H1 (cell line): ENCODE results near the gene AVP. TPM values are rescaled to one million over a fixed set of nuclear protein-coding genes. Genes with fewer than 3 reads are reported as not detected.

Experiments
- CTCF ChIA-PET: fragments of 300-600 bp; sonication (Branson Sonifier 250); formaldehyde crosslinking; loops from one replicate; lab custom pipeline; 2021; ENCODE audit not compliant: partially characterized antibody; lab: Charles Lee
- POLR2A ChIA-PET: fragments of 300-600 bp; sonication (Branson Sonifier 250); formaldehyde crosslinking; loops from one replicate; lab custom pipeline; 2021; ENCODE audit warnings: inconsistent platforms; ENCODE audit not compliant: partially characterized antibody; lab: Charles Lee
- DNase-seq, 2 experiments: peaks; one replicate each; pipeline versions ENCODE4 v3.0.0 to v3.0.0-alpha.2; 2010 to 2022; ENCODE audit warnings: low spot score in 2 of 2, low read depth in 1 of 2, mixed read lengths in 1 of 2
- FAIRE-seq: peaks from 2 replicates; lab custom pipeline; 2011; peaks lifted over from hg19 to GRCh38; lab: Jason Lieb, UNC
- H2AFZ ChIP-seq: 2 replicates; pipeline ENCODE4 v1.8.1; 2012; ENCODE audit warnings: low read length, inconsistent platforms
- H2AK5ac ChIP-seq: 2 replicates; pipeline ENCODE4 v1.6.1; 2013; ENCODE audit warnings: low read depth, low read length
- H2BK120ac ChIP-seq: replicated peaks from 2 replicates; pipeline ENCODE3; 2013; ENCODE audit warnings: low read depth, low read length, inconsistent platforms
- H2BK12ac ChIP-seq: 2 replicates; pipeline ENCODE4 v1.6.1; 2013; ENCODE audit warnings: low read depth, low read length
- H2BK15ac ChIP-seq: 2 replicates; pipeline ENCODE4 v1.6.1; 2013; ENCODE audit warnings: low read length
- H2BK20ac ChIP-seq: 2 replicates; pipeline ENCODE4 v1.6.1; 2013; ENCODE audit warnings: low read length
- H2BK5ac ChIP-seq: 2 replicates; pipeline ENCODE4 v1.6.1; 2013; ENCODE audit warnings: low read depth, low read length
- H3K14ac ChIP-seq: 2 replicates; pipeline ENCODE4 v1.6.1; 2013; ENCODE audit warnings: inconsistent platforms; ENCODE audit not compliant: insufficient read length
- H3K18ac ChIP-seq: 2 replicates; pipeline ENCODE4 v1.6.1; 2013; ENCODE audit warnings: low read length; ENCODE audit errors: extremely low read depth
- H3K23ac ChIP-seq: 2 replicates; pipeline ENCODE4 v1.6.1; 2013; ENCODE audit warnings: inconsistent platforms; ENCODE audit not compliant: insufficient read length
- H3K23me2 ChIP-seq: 2 replicates; pipeline ENCODE4 v1.6.1; 2013; ENCODE audit warnings: low read depth, low read length
- H3K27ac ChIP-seq: 2 replicates; pipeline ENCODE4 v1.6.1; 2011; ENCODE audit warnings: low read depth, low read length, inconsistent platforms
- H3K27me3 ChIP-seq, 4 experiments: replicated peaks in 1 of 4; 1 replicate in 1 of 4; 2 replicates in 3 of 4; pipeline versions ENCODE4 v1.6.1 to v1.8.1; 2011 to 2013; ENCODE audit warnings: low read length in 3 of 4, mild to moderate bottlenecking in 3 of 4, inconsistent platforms in 2 of 4, mixed read lengths in 2 of 4, moderate library complexity in 1 of 4; ENCODE audit not compliant: control insufficient read depth in 3 of 4, insufficient read depth in 3 of 4; ENCODE audit errors: extremely low read depth in 1 of 4
- H3K36me3 ChIP-seq, 4 experiments: 2 replicates each; pipeline versions ENCODE4 v1.6.1 to v1.8.1; 2011 to 2013; ENCODE audit warnings: mild to moderate bottlenecking in 4 of 4, low read length in 3 of 4, moderate library complexity in 2 of 4, control low read depth in 1 of 4, inconsistent platforms in 1 of 4; ENCODE audit not compliant: insufficient read depth in 4 of 4, control insufficient read depth in 2 of 4
- H3K4ac ChIP-seq: replicated peaks from 2 replicates; pipeline ENCODE3; 2013; ENCODE audit warnings: low read length, low read depth, mixed read lengths, inconsistent platforms; ENCODE audit not compliant: insufficient read length
- H3K4me1 ChIP-seq, 4 experiments: replicated peaks in 1 of 4; 1 replicate in 1 of 4; 2 replicates in 3 of 4; pipeline versions ENCODE4 v1.6.1 to v1.8.1; 2011 to 2013; ENCODE audit warnings: low read length in 3 of 4, inconsistent platforms in 2 of 4, mixed read lengths in 1 of 4; ENCODE audit not compliant: insufficient read depth in 4 of 4, control insufficient read depth in 3 of 4
- H3K4me2 ChIP-seq, 2 experiments: 2 replicates each; pipeline versions ENCODE4 v1.6.1 to v1.8.1; 2011 to 2013; ENCODE audit warnings: low read depth in 2 of 2, low read length in 2 of 2, control low read depth in 1 of 2, inconsistent platforms in 1 of 2, mild to moderate bottlenecking in 1 of 2; ENCODE audit not compliant: insufficient read depth in 1 of 2
- H3K4me3 ChIP-seq, 4 experiments: fragments of 200-600, 300-600 bp in 1 of 4; sonication (generic), shearing (Covaris generic), sonication (Bioruptor Twin) in 1 of 4; 2 replicates each; pipeline versions ENCODE4 v1.5.1 to v1.8.1; 2011 to 2016; ENCODE audit warnings: low read length in 4 of 4, low read depth in 3 of 4, control low read depth in 2 of 4, inconsistent platforms in 2 of 4, mild to moderate bottlenecking in 2 of 4, mixed read lengths in 1 of 4, moderate library complexity in 1 of 4; ENCODE audit not compliant: insufficient read depth in 2 of 4; ENCODE audit errors: extremely low read depth in 1 of 4
- H3K56ac ChIP-seq: replicated peaks from 2 replicates; pipeline ENCODE3; 2013; ENCODE audit warnings: low read depth, mild to moderate bottlenecking, mixed read lengths, low read length, inconsistent platforms; ENCODE audit not compliant: insufficient read length
- H3K79me1 ChIP-seq: 2 replicates; pipeline ENCODE4 v1.6.1; 2013; ENCODE audit warnings: low read depth, low read length, control low read depth
- H3K79me2 ChIP-seq, 2 experiments: 2 replicates each; pipeline versions ENCODE4 v1.6.1 to v1.8.1; 2012 to 2013; ENCODE audit warnings: low read length in 2 of 2, mild to moderate bottlenecking in 2 of 2, inconsistent platforms in 1 of 2; ENCODE audit not compliant: insufficient read depth in 2 of 2, control insufficient read depth in 1 of 2
- H3K9ac ChIP-seq, 4 experiments: replicated peaks in 1 of 4; 1 replicate in 1 of 4; 2 replicates in 3 of 4; pipeline versions ENCODE4 v1.6.1 to v1.8.1; 2011 to 2013; ENCODE audit warnings: low read depth in 3 of 4, low read length in 3 of 4, control low read depth in 2 of 4, mild to moderate bottlenecking in 2 of 4, moderate library complexity in 2 of 4, inconsistent platforms in 1 of 4; ENCODE audit errors: extremely low read depth in 1 of 4
- H3K9me3 ChIP-seq, 2 experiments: 2 replicates each; pipeline versions ENCODE4 v1.6.1 to v1.8.1; 2012 to 2013; ENCODE audit warnings: mild to moderate bottlenecking in 2 of 2, moderate library complexity in 2 of 2, control low read depth in 1 of 2, inconsistent platforms in 1 of 2, low read depth in 1 of 2, low read length in 1 of 2, mixed read lengths in 1 of 2; ENCODE audit not compliant: insufficient read depth in 2 of 2
- H4K20me1 ChIP-seq, 2 experiments: replicated peaks in 1 of 2; 2 replicates each; pipeline versions ENCODE3 to v1.8.1; 2011 to 2013; ENCODE audit warnings: inconsistent platforms in 2 of 2, low read length in 2 of 2, mild to moderate bottlenecking in 1 of 2; ENCODE audit not compliant: insufficient read depth in 2 of 2, control insufficient read depth in 1 of 2
- H4K5ac ChIP-seq: 2 replicates; pipeline ENCODE4 v1.6.1; 2013; ENCODE audit warnings: low read length, low read depth, mixed read lengths, inconsistent platforms; ENCODE audit not compliant: insufficient read length
- H4K8ac ChIP-seq: 2 replicates; pipeline ENCODE4 v1.8.0; 2013; ENCODE audit warnings: mild to moderate bottlenecking, moderate library complexity, low read length, inconsistent platforms; ENCODE audit not compliant: insufficient read depth; ENCODE audit errors: extremely low read depth
- H4K91ac ChIP-seq: replicated peaks from 2 replicates; pipeline ENCODE3; 2013; ENCODE audit warnings: low read length, mixed read lengths, inconsistent platforms; ENCODE audit not compliant: insufficient read length
- ATF3 ChIP-seq: IDR thresholded peaks from 2 replicates; pipeline ENCODE4 v1.6.1; 2011; ENCODE audit warnings: low read depth, mild to moderate bottlenecking, low read length; ENCODE audit not compliant: insufficient read depth
- BCL11A ChIP-seq, 2 experiments: IDR thresholded peaks; one replicate each; pipeline ENCODE4 v1.6.1; 2011; ENCODE audit warnings: low read depth in 2 of 2, low read length in 2 of 2, mild to moderate bottlenecking in 2 of 2
- CTCF ChIP-seq, 3 experiments: IDR thresholded peaks; 1 replicate in 2 of 3; 2 replicates in 1 of 3; pipeline versions ENCODE4 v1.5.1 to v1.6.1; 2011; ENCODE audit warnings: low read length in 3 of 3, mild to moderate bottlenecking in 3 of 3, inconsistent platforms in 2 of 3, low read depth in 1 of 3, moderate library complexity in 1 of 3; ENCODE audit not compliant: insufficient read depth in 1 of 3; ENCODE audit errors: control extremely low read depth in 1 of 3
- HDAC6 ChIP-seq: IDR thresholded peaks from one replicate; pipeline ENCODE4 v1.7.1; 2012; ENCODE audit warnings: low read depth, mild to moderate bottlenecking, inconsistent platforms, low read length, moderate library complexity
- JUND ChIP-seq: IDR thresholded peaks from 2 replicates; pipeline ENCODE4 v1.6.1; 2011; ENCODE audit warnings: mild to moderate bottlenecking, improper control_type of control experiment, low read length
- MAFK ChIP-seq: IDR thresholded peaks from 2 replicates; pipeline ENCODE4 v1.6.1; 2012; ENCODE audit warnings: low read depth, mild to moderate bottlenecking, improper control_type of control experiment, low read length
- SP1 ChIP-seq: IDR thresholded peaks from 2 replicates; pipeline ENCODE4 v1.6.1; 2011; ENCODE audit warnings: low read depth, low read length
- TEAD4 ChIP-seq: IDR thresholded peaks from 2 replicates; pipeline ENCODE4 v1.6.1; 2012; ENCODE audit warnings: low read depth, low read length, inconsistent platforms, mixed read lengths
- WGBS, 2 experiments: shearing (Covaris generic) in 1 of 2; methylation state at CpG; one replicate each; pipeline versions ENCODE4 v1.1.6 to v1.1.7; 2013 to 2015; ENCODE audit warnings: low lambda C conversion rate in 2 of 2, mixed read lengths in 2 of 2, inconsistent platforms in 1 of 2, low coverage in 1 of 2, missing lambda C conversion rate in 1 of 2; ENCODE audit not compliant: insufficient replicate concordance in 2 of 2, insufficient coverage in 1 of 2, insufficient read length in 1 of 2; ENCODE audit errors: extremely low coverage in 1 of 2, missing lambda C conversion rate in 1 of 2; 5-methylcytosine and 5-hydroxymethylcytosine counted together
- polyA plus RNA-seq, 7 experiments: library from polyadenylated mRNA; depleted of rRNA in 3 of 7; stranded (reverse) in 5 of 7; unstranded in 2 of 7; fragments of >200 nt in 5 of 7; fragments of 200-250 nt in 2 of 7; gene quantifications; 1 replicate in 5 of 7; 2 replicates in 1 of 7; 4 replicates in 1 of 7; pipeline versions ENCODE4 v1.2.1 to v1.2.3, GENCODE V29; 2011 to 2013; ENCODE audit warnings: missing spikeins in 2 of 7, mixed read lengths in 2 of 7
- total RNA-seq: library from RNA; stranded (reverse); fragmentation: NEBNext Ultra II Directional; extraction: Animal tissue kit (Norgen Biotek cat#: 25700); gene quantifications from 2 replicates; pipeline ENCODE4 v1.2.1, GENCODE V29; 2021

Gene AVP
- total and polyA plus RNA-seq, 2 of the 8 experiments (the other 6 are each of a cell fraction or from before 2014, with no cell fraction given) = 0.18 TPM; not detected in 1

- Histone ChIP-seq H2BK5ac (no peak overlapping the region), H3K4me2 (no peak overlapping the region), H3K4ac (no peak overlapping the region), H2BK12ac (no peak overlapping the region), H2BK20ac (no peak overlapping the region), H2BK15ac (no peak overlapping the region), H3K79me2 (no peaks in the 10 kb centered on the region), H4K8ac (no peak overlapping the region), H3K4me3 (no peak overlapping the region; a peak in 1 of 8 replicates), H4K20me1 (no peaks in the 10 kb centered on the region), H4K91ac (no peak overlapping the region), H3K18ac (no peak overlapping the region), H3K23me2 (no peaks in the 10 kb centered on the region), H3K27me3 (no peaks in the 10 kb centered on the region), H3K79me1 (no peaks in the 10 kb centered on the region), H3K4me1 (peaks cover 0 to 9% (median under 1%) of the 10 kb centered on the region in 4 experiments; a peak in 3 of 7 replicates), H3K14ac (no peak overlapping the region), H3K23ac (no peak overlapping the region), H3K27ac (no peak overlapping the region), H3K9ac (no peak overlapping the region), H4K5ac (no peak overlapping the region), H2AK5ac (no peak overlapping the region), H3K9me3 (no peaks in the 10 kb centered on the region), H3K36me3 (no peaks in the 10 kb centered on the region), H2AFZ (no peak overlapping the region), H2BK120ac (no peak overlapping the region), H3K56ac (no peak overlapping the region)
- DNase-seq (no peak), FAIRE-seq (no peak)
- WGBS, 2 experiments = 97% methylated on average over 17 of the region's 18 CpGs; no CpG with 5 or more reads in 1 of the 2 experiments
- ChIA-PET CTCF (interaction anchor here (0.6 to 5.0 kb wide), 14 partner anchors 10 to 240 kb away, joined by 3 to 60 read pairs (median 4); partner anchors contain the start of genes FASTKD5 and UBOX5), POLR2A (interaction anchor here (1.0 to 1.2 kb wide), 2 partner anchors 12 to 13 kb away, joined by 3 read pairs; no protein-coding TSS in a partner anchor)
- TF ChIP-seq SP1 = no peak
- no peak for TF ChIP-seq MAFK
- no peak for TF ChIP-seq ATF3
- TF ChIP-seq TEAD4 = no peak
- TF ChIP-seq HDAC6 = no peak
- TF ChIP-seq BCL11A (IDR thresholded peaks at IDR 0.05; ENCODE audit: low read depth in 2 of 2, low read length in 2 of 2) = no peak
- no peak for TF ChIP-seq JUND
- no peak for TF ChIP-seq CTCF (IDR thresholded peaks at IDR 0.05; ENCODE audit: control extremely low read depth in 1 of 3, insufficient read depth in 1 of 3, low read depth in 1 of 3, low read length in 3 of 3)
These were observed 21.0 kb upstream of the AVP start for GRCh38 chr20:3105256-3106137.
